Ovary (tissue), 9 donors: Measurements from ENCODE around the gene LRRIQ1. TPM values are rescaled to one million over a fixed set of nuclear protein-coding genes. Genes with fewer than 3 reads are reported as not detected.

Experiments used
- DNase-seq, 5 donors: peaks; one replicate each; pipeline ENCODE4 v3.0.0-alpha.2; 2019 to 2020
- H3K27ac ChIP-seq, 2 donors: fragments of 200-600 bp; one replicate each; pipeline versions ENCODE4 v1.5.1 to v1.8.0; 2019 to 2022
- H3K27me3 ChIP-seq: fragments of 200-600 bp; one replicate; pipeline ENCODE4 v1.8.0; 2022
- H3K36me3 ChIP-seq: fragments of 200-600 bp; sonication (generic); one replicate; pipeline ENCODE4 v1.5.1; 2019
- H3K4me1 ChIP-seq: one replicate; pipeline ENCODE4 v1.8.1; 2013; ENCODE audit warnings: mild to moderate bottlenecking, moderate library complexity; ENCODE audit not compliant: insufficient read depth
- H3K4me3 ChIP-seq: fragments of 200-600 bp; sonication (generic); one replicate; pipeline ENCODE4 v1.5.1; 2017
- H3K9me3 ChIP-seq, 2 donors: fragments of 200-600 bp in 1 of 2; sonication (generic) in 1 of 2; one replicate each; pipeline versions ENCODE4 v1.5.1 to v1.8.1; 2013 to 2019; ENCODE audit warnings: mild to moderate bottlenecking in 1 of 2, moderate library complexity in 1 of 2
- EP300 ChIP-seq: sonication (generic); formaldehyde crosslinking; IDR thresholded peaks from one replicate; pipeline ENCODE4 v1.6.1; 2017; ENCODE audit warnings: antibody characterized with exemption
- POLR2A ChIP-seq: fragments of 450-650 bp; IDR thresholded peaks from one replicate; pipeline ENCODE4 v1.6.1; 2017; ENCODE audit warnings: antibody characterized with exemption, mild to moderate bottlenecking, moderate library complexity
- WGBS, 3 donors: extraction: QIAGEN DNeasy Blood & Tissue Kit in 1 of 3; methylation state at CpG; one replicate each; pipeline versions ENCODE4 v1.1.5 to v1.1.7; 2013 to 2017; 5-methylcytosine and 5-hydroxymethylcytosine counted together
- intact Hi-C, 4 donors: fragments of 100-400 bp; cut with DNase I; formaldehyde crosslinking; loops; one replicate each; pipeline versions ENCODE4 v1.11.0 to v1.15.1; 2022 to 2023
- polyA plus RNA-seq, 2 donors: library from polyadenylated mRNA; stranded (reverse); fragments of 200-250 nt in 1 of 2; fragments of 350-450 nt in 1 of 2; fragmentation: Illumina TruSeq in 1 of 2; extraction: RNeasy Lipid Tissue Mini Kit (QIAGEN cat#74804) in 1 of 2; gene quantifications; one replicate each; pipeline ENCODE4 v1.2.3, GENCODE V29; 2013 to 2014
- total RNA-seq, 7 donors: library from RNA; depleted of rRNA in 2 of 7; stranded (reverse); fragments of >200 nt in 2 of 7; fragmentation: NEBNext Ultra II Directional in 3 of 7; extraction: Animal tissue kit (Norgen Biotek cat#: 25700) in 3 of 7; gene quantifications; one replicate each; pipeline versions ENCODE4 v1.1.0 to v1.2.4, GENCODE V29; 2016 to 2023
- TF ChIP-seq, protein P1 (sequence below), 3 donors: fragments of 450-650 bp in 2 of 3; fragments of 200-600 bp in 1 of 3; IDR thresholded peaks; one replicate each; pipeline versions ENCODE4 v1.5.1 to v1.8.0; 2016 to 2022; ENCODE audit warnings: antibody characterized with exemption in 3 of 3, mild to moderate bottlenecking in 1 of 3
- donor health status: DM: no; HTN: no; CAD: no; lungs with moderate emphysema.
- donor health status: DM: no; HTN: no; CAD: no.
- donor health status: Bipolar disorder and iron deficiency.
- donor health status: DM: yes; HTN: yes; CAD: no.
- donor health status: DM: no; HTN: no; CAD: no.
- donor health status: DM: yes; HTN: yes; CAD: no.

LRRIQ1 gene
- total and polyA plus RNA-seq, 9 donors, result 0.04 to 18.6 (median 1.2) TPM; not detected in 1

DNA sequence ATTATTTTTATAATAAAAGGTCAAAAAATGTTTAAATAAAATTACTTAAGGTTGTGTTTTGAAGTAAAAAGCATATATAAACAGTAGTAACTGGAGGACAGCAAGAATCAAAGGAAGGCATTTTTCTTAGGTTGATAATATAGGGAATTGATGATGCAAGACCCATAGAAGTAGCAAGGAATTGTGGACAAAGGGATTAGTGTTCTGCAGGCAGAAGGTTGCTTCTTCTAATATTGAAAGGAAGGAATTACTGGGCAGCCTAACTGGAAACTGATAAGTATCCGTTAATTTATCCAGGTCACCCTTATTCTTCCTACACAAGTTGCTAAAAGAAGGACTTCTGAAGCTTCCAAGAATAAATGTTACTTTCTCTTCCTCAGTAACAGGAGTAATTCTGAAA is 189.3 kb downstream of the LRRIQ1 start:
- no peaks in the 10 kb centered on the region for H3K27me3 ChIP-seq
- no peak overlapping the region for H3K4me3 ChIP-seq
- 58 to 73% (median 70%) methylated on average over 1 of the region's 1 CpG for WGBS, 3 donors
- intact Hi-C loops, result no loop called here
- no peak for TF ChIP-seq EP300
- TF ChIP-seq, protein P1, sequence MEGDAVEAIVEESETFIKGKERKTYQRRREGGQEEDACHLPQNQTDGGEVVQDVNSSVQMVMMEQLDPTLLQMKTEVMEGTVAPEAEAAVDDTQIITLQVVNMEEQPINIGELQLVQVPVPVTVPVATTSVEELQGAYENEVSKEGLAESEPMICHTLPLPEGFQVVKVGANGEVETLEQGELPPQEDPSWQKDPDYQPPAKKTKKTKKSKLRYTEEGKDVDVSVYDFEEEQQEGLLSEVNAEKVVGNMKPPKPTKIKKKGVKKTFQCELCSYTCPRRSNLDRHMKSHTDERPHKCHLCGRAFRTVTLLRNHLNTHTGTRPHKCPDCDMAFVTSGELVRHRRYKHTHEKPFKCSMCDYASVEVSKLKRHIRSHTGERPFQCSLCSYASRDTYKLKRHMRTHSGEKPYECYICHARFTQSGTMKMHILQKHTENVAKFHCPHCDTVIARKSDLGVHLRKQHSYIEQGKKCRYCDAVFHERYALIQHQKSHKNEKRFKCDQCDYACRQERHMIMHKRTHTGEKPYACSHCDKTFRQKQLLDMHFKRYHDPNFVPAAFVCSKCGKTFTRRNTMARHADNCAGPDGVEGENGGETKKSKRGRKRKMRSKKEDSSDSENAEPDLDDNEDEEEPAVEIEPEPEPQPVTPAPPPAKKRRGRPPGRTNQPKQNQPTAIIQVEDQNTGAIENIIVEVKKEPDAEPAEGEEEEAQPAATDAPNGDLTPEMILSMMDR (IDR thresholded peaks at IDR 0.05), result no peak
- no peak for TF ChIP-seq POLR2A
- H3K27ac ChIP-seq, result no peak overlapping the region
- H3K4me1 ChIP-seq, result no peaks in the 10 kb centered on the region
- H3K9me3 ChIP-seq, result no peaks in the 10 kb centered on the region
- H3K36me3 ChIP-seq, result no peaks in the 10 kb centered on the region
- DNase-seq, result no peak

DNA sequence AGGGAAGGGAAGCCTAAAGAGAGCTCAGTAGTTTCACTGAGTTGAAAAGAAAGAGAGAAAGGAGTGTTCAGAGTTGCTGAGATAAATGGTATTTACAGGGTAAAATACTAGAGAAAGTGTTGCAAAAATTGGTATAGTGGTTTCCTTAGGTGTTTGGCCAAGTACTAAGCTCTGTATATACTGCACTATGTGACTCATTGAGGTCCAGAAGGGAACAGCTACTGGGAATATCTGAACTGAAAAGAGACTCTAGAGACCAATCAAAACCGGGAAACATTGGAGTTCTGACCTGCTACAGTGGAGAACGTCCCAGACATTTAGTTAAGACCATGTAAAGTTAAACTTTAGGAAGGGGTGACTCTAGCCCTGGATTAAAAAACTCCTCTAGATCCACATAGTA is 201.2 kb downstream of the LRRIQ1 start:
- intact Hi-C loops, result no loop called here
- Histone ChIP-seq H3K36me3 (no peaks in the 10 kb centered on the region), H3K27me3 (no peaks in the 10 kb centered on the region), H3K4me1 (no peaks in the 10 kb centered on the region), H3K4me3 (no peak overlapping the region), H3K27ac (no peak overlapping the region), H3K9me3 (no peaks in the 10 kb centered on the region)
- no peak for DNase-seq
- WGBS, 3 donors, result 48 to 57% (median 51%) methylated on average over 2 of the region's 2 CpGs
- TF ChIP-seq, protein P1 (IDR thresholded peaks at IDR 0.05), result no peak
- TF ChIP-seq EP300 (no peak), POLR2A (no peak)

DNA sequence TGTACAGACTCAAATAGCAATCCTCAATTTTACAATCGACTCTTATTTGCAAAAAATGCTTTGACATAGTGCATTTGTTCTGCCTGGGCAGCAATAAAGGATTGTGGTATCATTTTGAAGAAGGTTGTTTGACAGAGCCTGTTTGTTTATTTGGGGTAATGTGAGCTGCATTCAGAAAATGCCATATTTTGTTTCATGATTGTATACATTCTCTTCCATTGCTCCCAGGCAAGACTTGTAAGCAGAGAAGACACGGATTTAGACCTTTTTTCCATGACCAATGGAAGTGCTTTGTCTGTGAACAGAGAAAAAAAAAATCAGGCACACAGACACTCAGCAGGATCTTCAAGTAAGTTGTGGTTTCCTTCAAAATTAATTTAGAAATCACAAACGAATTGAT is 208.4 kb downstream of the LRRIQ1 start:
- Histone ChIP-seq H3K27ac (no peak overlapping the region), H3K36me3 (no peaks in the 10 kb centered on the region), H3K27me3 (no peaks in the 10 kb centered on the region), H3K4me3 (no peak overlapping the region), H3K9me3 (no peaks in the 10 kb centered on the region), H3K4me1 (no peaks in the 10 kb centered on the region)
- no peak for TF ChIP-seq EP300
- TF ChIP-seq, protein P1 (IDR thresholded peaks at IDR 0.05), result no peak
- TF ChIP-seq POLR2A, result no peak
- intact Hi-C loops, result no loop called here
- DNase-seq, result no peak
- 37 to 48% (median 44%) methylated on average over 3 of the region's 3 CpGs for WGBS, 3 donors

DNA sequence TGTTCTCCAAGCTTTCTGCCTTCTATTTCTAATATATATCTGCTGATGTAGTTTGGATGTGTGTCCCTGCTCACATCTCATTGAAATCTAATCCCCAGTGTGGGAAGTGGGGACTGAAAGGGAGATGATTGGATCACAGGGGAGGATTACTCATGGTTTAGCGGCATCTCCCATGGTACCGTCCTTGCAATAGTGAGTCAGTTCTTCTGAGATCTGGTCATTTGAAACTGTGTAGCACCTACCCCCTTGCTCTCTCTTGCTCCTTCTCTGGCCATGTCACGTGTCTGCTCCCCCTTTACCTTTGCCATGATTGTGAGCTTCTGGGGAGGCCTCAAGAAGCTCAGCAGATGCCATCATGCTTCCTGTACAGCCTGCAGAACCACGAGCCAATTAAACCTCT is 217.7 kb downstream of the LRRIQ1 start:
- no peaks in the 10 kb centered on the region for H3K27me3 ChIP-seq
- 51 to 61% (median 59%) methylated on average over 4 of the region's 4 CpGs for WGBS, 3 donors
- TF ChIP-seq EP300 (no peak), POLR2A (no peak)
- TF ChIP-seq, protein P1 (IDR thresholded peaks at IDR 0.05), result no peak
- intact Hi-C loops, result no loop called here
- H3K9me3 ChIP-seq, result no peaks in the 10 kb centered on the region
- H3K4me1 ChIP-seq, result no peaks in the 10 kb centered on the region
- DNase-seq, result no peak
- no peak overlapping the region for H3K4me3 ChIP-seq
- no peaks in the 10 kb centered on the region for H3K36me3 ChIP-seq
- H3K27ac ChIP-seq, result no peak overlapping the region

DNA sequence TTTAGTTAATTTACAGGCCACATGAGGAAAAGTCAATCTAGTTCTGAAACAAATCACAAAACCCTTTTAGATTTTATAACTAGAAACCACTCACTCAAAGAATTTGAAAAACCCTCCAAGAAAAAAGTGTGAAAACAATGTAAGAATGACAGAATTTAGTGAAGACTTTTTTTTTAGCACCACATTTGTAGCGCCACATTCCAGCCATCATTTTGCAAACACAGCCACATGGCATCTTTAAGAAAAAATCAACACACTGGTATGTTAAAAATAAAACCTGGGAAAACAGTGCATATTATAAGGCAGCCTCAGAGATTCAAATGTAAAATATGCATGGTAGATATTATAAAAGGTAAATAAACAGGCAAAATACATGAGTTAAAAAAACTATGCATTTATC is 221.5 kb downstream of the LRRIQ1 start:
- H3K4me3 ChIP-seq, result no peak overlapping the region
- TF ChIP-seq EP300 (no peak), POLR2A (no peak)
- TF ChIP-seq, protein P1 (IDR thresholded peaks at IDR 0.05), result no peak
- WGBS, 3 donors, result 85 to 93% (median 87%) methylated on average over 1 of the region's 1 CpG
- DNase-seq, result no peak
- H3K4me1 ChIP-seq, result no peaks in the 10 kb centered on the region
- H3K27ac ChIP-seq, result no peak overlapping the region
- no peaks in the 10 kb centered on the region for H3K27me3 ChIP-seq
- no peaks in the 10 kb centered on the region for H3K36me3 ChIP-seq
- intact Hi-C loops, result no loop called here
- no peaks in the 10 kb centered on the region for H3K9me3 ChIP-seq
